Neural progenitor cell (in vitro differentiated cells): ENCODE results near the gene HOXA10.

Experiments
- EZH2 ChIP-seq: fragments of 200-600 bp; sonication (generic); IDR thresholded peaks from 2 replicates; pipeline ENCODE4 v1.6.1; 2017; ENCODE audit warnings: antibody characterized with exemption, mild to moderate bottlenecking, moderate library complexity
- EZH2phosphoT487 ChIP-seq: fragments of 200-600 bp; sonication (generic); IDR thresholded peaks from 2 replicates; pipeline ENCODE4 v1.6.1; 2017; ENCODE audit warnings: antibody characterized with exemption
- TF ChIP-seq, protein P1 (sequence below): fragments of 200-600 bp; sonication (generic); IDR thresholded peaks from 2 replicates; pipeline ENCODE4 v1.5.1; 2017; ENCODE audit warnings: antibody characterized with exemption, mild to moderate bottlenecking

DNA sequence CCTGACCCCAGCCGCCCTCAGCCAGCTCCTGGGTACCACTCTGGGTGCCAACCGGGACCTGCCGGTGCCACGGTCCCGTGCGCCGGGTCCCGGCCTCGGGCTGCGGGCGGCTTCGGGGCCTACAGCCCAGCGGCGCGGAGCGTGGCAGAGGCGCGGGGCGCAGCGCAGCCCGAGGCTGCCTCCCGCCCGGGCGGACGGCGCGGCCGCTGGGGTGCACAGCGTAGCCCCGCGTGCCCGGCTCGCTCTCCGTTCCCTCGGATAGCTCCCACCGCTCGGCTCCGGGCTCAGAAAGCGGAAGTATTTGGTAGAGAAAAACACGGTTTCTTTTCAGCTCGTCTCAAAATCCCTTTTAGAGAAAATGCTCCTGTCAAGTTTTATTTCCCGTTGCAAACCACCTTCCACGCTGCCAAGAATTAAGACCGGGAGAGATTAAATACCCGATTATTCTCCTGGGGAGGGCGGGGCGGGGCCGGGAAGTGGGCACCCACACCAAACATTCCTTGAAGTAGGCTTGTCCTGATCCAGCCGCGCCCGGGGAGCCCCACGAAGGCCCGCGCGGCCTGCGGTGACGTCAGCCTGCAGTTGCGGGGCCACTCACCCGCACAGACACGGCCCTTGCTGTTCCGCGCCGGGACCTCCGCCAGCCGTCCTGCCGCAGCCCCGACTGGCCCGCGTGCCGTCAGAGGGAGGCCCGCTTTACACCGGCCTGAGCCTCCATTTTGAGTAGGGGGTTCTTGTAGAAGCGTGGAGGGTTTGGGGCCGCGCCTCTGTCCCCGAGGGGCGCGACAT is 18.6 kb upstream of the HOXA10 start:
- TF ChIP-seq, protein P1, sequence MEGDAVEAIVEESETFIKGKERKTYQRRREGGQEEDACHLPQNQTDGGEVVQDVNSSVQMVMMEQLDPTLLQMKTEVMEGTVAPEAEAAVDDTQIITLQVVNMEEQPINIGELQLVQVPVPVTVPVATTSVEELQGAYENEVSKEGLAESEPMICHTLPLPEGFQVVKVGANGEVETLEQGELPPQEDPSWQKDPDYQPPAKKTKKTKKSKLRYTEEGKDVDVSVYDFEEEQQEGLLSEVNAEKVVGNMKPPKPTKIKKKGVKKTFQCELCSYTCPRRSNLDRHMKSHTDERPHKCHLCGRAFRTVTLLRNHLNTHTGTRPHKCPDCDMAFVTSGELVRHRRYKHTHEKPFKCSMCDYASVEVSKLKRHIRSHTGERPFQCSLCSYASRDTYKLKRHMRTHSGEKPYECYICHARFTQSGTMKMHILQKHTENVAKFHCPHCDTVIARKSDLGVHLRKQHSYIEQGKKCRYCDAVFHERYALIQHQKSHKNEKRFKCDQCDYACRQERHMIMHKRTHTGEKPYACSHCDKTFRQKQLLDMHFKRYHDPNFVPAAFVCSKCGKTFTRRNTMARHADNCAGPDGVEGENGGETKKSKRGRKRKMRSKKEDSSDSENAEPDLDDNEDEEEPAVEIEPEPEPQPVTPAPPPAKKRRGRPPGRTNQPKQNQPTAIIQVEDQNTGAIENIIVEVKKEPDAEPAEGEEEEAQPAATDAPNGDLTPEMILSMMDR, result no peak
- TF ChIP-seq EZH2 (peak; percentile 35), EZH2phosphoT487 (no peak)
